HG03196 (cell line): ENCODE measurements around the gene DUT.
"Not testable (repeated sequence)": the region's sequence is repeated elsewhere in the genome, so short reads cannot be mapped to it uniquely, and the experiment has no call there.

Experiments
- ATAC-seq: cut with Tn5 transposase; IDR thresholded peaks from one replicate; pipeline ENCODE4 v1.9.1; 2021; ENCODE audit not compliant: unreplicated experiment

The DUT gene

GRCh38 chr15:48326180-48326579 lies 5.0 kb upstream of the DUT start:
- not testable (repeated sequence) for ATAC-seq

- no peak for ATAC-seq
Measured at GRCh38 chr15:48330105-48330785, 984 bp upstream of the DUT start.

DNA sequence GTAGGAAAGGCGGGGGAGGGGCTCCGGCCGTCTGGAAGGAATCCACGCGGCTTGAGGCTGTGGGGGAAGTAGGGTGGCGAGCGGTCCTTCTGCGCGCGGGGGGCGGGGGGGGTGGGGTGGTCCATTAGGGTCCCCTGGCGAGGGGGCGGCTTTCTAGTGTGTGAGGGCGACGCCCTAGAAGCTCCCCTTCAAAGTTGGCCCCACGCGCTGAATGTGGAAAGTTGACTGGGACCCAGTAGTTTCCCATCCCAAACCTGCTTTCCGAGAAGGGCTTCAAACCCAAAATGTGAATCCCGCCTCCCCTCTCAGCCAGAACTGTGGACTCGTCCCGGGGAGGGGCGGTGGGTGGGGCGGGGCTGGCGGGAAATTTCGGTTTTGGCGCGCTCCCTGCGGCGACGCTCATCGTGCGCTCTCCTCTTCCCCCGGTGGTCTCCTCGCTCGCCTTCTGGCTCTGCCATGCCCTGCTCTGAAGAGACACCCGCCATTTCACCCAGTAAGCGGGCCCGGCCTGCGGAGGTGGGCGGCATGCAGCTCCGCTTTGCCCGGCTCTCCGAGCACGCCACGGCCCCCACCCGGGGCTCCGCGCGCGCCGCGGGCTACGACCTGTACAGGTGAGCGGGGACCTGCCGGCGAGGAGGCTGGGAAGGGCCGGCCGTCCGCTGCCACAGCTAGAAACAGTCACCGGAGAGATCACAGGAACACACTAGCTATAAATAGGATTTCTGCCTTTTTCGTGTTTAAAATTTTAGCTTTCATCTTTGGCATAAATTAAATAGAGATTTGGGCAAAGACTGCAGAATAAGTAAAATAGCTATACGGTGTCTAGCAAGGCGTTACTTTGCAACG lies 790 bp downstream of the DUT start:
- peak; percentile 50 for ATAC-seq

DNA sequence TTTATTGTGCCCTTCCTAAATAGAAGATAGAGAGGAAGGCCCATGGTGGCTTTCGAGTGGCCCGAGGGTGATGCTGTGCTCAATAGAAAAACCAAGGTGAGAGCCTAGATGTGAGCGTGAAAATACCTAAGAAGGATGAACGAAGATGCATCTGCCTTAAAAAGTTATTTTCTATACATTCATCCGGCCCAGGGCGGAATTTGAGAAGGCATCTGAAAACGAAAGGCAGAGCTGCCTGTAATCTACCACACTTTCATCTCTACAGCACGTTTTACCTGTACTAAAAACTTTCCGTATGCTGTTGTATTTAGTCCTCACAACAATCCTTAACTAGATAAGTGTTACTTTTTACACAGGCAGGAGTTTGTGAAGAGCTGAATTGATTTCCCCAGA lies 1.4 kb downstream of the DUT start:
- ATAC-seq = no peak

DNA sequence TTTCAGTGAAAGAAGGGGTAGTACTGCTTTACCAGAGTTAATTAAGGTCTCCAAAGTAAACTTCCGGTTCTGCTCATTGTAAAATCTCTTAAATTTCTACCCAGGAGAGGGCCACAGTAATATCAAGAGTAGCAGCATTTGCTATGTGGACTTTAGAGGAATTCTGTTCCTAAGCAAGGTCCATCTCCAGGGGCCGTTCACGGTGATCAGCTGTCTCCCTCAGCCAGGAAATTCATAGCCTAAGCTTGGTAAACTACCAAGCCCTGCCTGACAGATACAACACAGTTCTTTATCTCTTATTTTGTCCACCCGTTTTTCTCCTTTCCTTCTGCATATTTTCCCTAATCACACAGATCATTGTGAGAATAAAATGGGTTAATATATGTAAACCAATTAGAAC lies 2.3 kb downstream of the DUT start:
- ATAC-seq = no peak

DNA sequence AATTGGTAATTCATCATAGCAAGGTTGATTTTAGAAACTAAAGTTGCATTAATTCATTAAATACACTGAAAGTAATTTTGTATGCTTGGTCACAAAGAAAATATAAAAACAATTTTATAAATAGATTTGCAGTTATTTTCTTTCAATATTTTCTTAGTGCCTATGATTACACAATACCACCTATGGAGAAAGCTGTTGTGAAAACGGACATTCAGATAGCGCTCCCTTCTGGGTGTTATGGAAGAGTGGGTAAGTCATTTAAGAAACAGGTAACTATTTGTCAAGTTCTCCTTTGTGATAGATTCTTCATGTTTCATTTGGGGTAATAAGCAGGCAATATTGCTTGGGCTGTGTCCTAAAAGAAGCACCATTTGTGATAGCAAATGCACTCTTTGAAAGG lies 3.0 kb downstream of the DUT start:
- no peak for ATAC-seq

- ATAC-seq = no peak
Measured at GRCh38 chr15:48336940-48337339, 5.7 kb downstream of the DUT start.

GRCh38 chr15:48337607-48338006 lies 6.4 kb downstream of the DUT start:
- no peak for ATAC-seq

DNA sequence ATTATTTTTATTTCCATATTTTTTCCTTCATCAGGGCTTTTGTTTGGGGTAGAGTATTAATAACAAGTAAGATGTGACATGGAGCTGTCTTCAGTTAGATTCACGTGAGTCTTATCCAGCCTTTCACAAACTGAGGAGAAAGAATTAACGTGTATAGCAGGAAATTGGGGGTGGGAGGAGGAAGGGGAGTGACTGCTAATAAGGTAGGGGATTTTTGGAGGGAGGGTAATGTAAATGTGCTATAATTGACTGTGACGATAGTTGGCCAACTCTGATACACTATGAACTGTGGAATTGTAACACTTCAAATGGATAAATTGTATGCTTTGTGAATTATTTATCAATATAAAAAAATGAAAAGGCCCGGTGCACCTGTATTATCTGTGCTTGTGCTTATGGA lies 8.9 kb downstream of the DUT start:
- ATAC-seq = no peak

- ATAC-seq = no peak
Measured at GRCh38 chr15:48343865-48344264, 12.6 kb downstream of the DUT start.

- ATAC-seq = no peak
Measured at GRCh38 chr15:48345516-48345915, 14.3 kb downstream of the DUT start.

GRCh38 chr15:48352474-48353072 lies 21.3 kb downstream of the DUT start:
- peak; percentile 56 for ATAC-seq

GRCh38 chr15:48354694-48355303 lies 23.6 kb downstream of the DUT start:
- ATAC-seq = no peak

DNA sequence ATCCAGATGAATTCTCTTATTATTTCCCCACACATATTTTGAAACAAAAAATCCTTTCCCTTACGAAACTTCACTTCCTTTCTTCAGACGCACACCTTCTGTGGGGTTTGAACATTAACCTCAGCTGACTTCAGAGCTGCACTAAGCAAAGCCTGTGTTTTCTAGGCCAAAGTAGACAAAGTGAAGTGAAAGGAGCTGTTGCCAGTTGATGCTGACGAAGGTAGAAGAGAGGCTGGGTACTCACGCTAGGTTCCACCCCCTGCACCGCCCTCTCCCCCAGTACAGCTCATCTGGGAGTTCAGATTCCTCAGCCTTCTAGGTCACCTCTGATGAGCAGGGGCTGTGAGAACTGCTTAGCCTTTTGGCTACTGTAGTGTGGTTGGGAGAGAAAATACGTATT lies 24.1 kb downstream of the DUT start:
- peak; percentile 41 for ATAC-seq

- ATAC-seq = no peak
Measured at GRCh38 chr15:48358229-48359152, 27.3 kb downstream of the DUT start.

DNA sequence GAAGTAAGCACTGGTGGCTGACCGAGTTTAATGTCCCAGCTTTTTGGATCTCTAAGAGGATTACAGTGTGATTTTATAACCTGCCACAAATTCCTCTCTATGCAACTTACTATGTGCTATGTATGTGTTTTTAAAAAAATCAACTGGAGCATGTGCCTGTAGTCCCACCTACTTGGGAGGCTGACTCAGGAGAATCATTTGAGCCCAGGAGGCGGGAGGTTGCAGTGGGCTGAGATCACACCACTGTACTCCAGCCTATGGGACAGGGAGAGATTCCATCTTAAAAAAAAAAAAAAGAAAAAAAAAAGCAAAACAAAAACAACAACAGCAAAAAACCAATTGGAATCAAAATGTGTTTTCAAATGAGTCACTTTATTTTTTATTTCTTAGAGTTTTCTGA lies 29.6 kb downstream of the DUT start:
- no peak for ATAC-seq

GRCh38 chr15:48361685-48362084 lies 30.5 kb downstream of the DUT start:
- no peak for ATAC-seq

DNA sequence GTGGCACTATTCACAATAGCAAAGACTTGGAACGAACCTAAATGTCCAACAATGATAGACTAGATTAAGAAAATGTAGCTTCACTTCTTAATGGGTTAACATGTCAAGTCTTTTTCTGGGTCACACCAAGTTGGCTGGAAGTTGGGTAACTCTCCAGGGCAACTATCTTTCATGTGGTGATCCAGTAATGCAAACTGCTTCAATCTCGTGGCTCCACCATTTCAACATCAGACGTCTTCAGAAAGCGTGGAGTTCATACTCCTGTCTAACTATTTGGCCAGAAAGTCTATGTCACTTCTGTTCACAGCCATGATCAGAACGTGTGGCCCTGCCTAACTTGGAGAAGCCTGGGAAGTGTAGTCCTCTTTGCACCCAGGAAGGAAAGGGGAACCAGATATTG lies 32.2 kb downstream of the DUT start:
- no peak for ATAC-seq

DNA sequence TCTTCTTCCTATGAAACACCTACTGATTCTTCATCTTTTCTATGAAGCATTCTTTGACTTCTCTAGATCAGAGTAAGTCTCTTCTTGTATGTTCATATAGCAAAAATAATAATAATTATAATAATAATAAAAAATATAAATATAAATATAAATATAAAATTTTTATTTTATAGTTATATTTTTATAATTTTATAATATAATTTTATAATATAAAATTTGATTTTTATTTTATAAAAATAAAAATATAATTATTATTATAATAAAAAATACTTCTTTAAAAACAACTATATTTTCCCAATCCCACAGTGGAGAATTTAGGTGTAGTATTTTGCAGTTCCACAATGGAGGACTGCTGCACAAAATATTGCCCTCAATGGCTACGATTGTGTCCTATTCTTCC lies 34.3 kb downstream of the DUT start:
- ATAC-seq = no peak

DNA sequence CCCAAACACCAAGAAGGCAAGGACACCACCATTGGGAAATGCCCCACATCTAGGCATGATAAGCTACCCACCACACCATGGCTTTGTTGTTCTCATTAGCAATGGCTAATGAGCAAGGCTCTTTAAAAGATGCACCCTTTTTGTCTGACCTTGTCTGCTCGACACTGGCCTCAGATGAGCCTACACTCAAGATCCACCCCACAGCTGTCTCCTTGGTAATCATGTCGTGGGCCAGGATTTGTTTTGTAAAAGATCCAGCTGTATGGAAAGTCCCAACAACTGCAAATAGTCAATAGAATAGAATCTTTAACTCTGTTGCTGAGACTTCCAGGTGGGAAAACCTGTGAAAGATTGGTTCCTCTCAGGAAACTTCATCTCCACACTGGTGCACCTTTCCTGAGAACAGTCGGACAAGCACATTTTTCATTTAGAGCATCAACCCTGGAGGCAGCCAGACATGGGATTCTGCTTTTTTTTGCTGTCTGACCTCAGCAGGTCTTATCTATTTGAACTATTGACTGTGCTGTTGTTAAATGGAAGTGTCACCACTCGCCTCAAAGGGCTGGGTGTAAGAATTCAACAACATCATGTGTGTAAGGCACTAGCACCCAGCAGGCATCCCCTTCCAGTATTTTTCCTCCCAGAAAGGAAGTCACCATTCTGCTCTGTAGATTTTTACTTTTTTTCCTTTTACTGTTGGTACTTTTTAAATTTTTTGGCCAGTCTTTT lies 35.5 kb downstream of the DUT start:
- ATAC-seq = no peak
